Mucosa of rectum (tissue), 2 donors: ENCODE data around the gene QPCT.

Experiments used
- H3K27ac ChIP-seq, 2 donors: one replicate each; pipeline ENCODE4 v1.7.0; 2013; ENCODE audit warnings: inconsistent platforms in 2 of 2, low read depth in 2 of 2, low read length in 2 of 2
- H3K27me3 ChIP-seq, 2 donors: one replicate each; pipeline ENCODE4 v1.7.0; 2013; ENCODE audit warnings: low read length in 2 of 2; ENCODE audit not compliant: control insufficient read depth in 2 of 2, insufficient read depth in 2 of 2
- H3K36me3 ChIP-seq, 2 donors: one replicate each; pipeline ENCODE4 v1.7.0; 2013; ENCODE audit warnings: low read length in 2 of 2; ENCODE audit not compliant: control insufficient read depth in 2 of 2, insufficient read depth in 2 of 2
- H3K4me1 ChIP-seq, 2 donors: one replicate each; pipeline ENCODE4 v1.7.0; 2013; ENCODE audit warnings: low read length in 2 of 2, mild to moderate bottlenecking in 1 of 2; ENCODE audit not compliant: control insufficient read depth in 2 of 2, insufficient read depth in 2 of 2
- H3K4me3 ChIP-seq, 2 donors: one replicate each; pipeline ENCODE4 v1.7.0; 2013; ENCODE audit warnings: low read length in 2 of 2
- H3K9ac ChIP-seq, 2 donors: one replicate each; pipeline ENCODE4 v1.7.0; 2013; ENCODE audit warnings: low read length in 2 of 2, low read depth in 1 of 2, mild to moderate bottlenecking in 1 of 2
- H3K9me3 ChIP-seq, 2 donors: one replicate each; pipeline ENCODE4 v1.7.0; 2013; ENCODE audit warnings: low read length in 2 of 2; ENCODE audit not compliant: control insufficient read depth in 2 of 2
- donor health status: healthy.
- donor health status: Normal muscosa, but diverticular disease.

QPCT gene

GRCh38 chr2:37315364-37315763, 29.1 kb upstream of the QPCT start:
- Histone ChIP-seq H3K27ac (no peak overlapping the region), H3K4me3 (no peak overlapping the region), H3K9ac (no peak overlapping the region), H3K27me3 (no peaks in the 10 kb centered on the region), H3K36me3 (no peaks in the 10 kb centered on the region), H3K9me3 (no peaks in the 10 kb centered on the region), H3K4me1 (peaks cover 0 to 2% of the 10 kb centered on the region in 2 donors)

GRCh38 chr2:37316181-37316580, 28.2 kb upstream of the QPCT start:
- Histone ChIP-seq H3K4me1 (peaks cover 0 to 2% of the 10 kb centered on the region in 2 donors), H3K36me3 (no peaks in the 10 kb centered on the region)

GRCh38 chr2:37317746-37318145, 26.7 kb upstream of the QPCT start:
- Histone ChIP-seq H3K4me3 (no peak overlapping the region), H3K9ac (no peak overlapping the region), H3K27me3 (no peaks in the 10 kb centered on the region), H3K4me1 (peaks cover 2 to 4% of the 10 kb centered on the region in 2 donors), H3K9me3 (no peaks in the 10 kb centered on the region), H3K27ac (no peak overlapping the region), H3K36me3 (no peaks in the 10 kb centered on the region)

More at GRCh38 chr2:37316181-37316580, 28.2 kb upstream of the QPCT start:
- Histone ChIP-seq H3K4me3 (no peak overlapping the region), H3K9ac (no peak overlapping the region), H3K27ac (no peak overlapping the region), H3K9me3 (no peaks in the 10 kb centered on the region), H3K27me3 (no peaks in the 10 kb centered on the region)

- H3K36me3 ChIP-seq = no peaks in the 10 kb centered on the region
- no peaks in the 10 kb centered on the region for H3K27me3 ChIP-seq
- no peaks in the 10 kb centered on the region for H3K9me3 ChIP-seq
- no peak overlapping the region for H3K4me3 ChIP-seq
- peaks cover 2 to 7% of the 10 kb centered on the region in 2 donors for H3K4me1 ChIP-seq
- H3K9ac ChIP-seq = no peak overlapping the region
- peak overlapping the region in 1 of 2 donors; percentile 19 for H3K27ac ChIP-seq
Observed at GRCh38 chr2:37318401-37318800, 26.0 kb upstream of the QPCT start.

GRCh38 chr2:37319754-37320609, 24.4 kb upstream of the QPCT start:
- no peaks in the 10 kb centered on the region for H3K27me3 ChIP-seq
- no peaks in the 10 kb centered on the region for H3K9me3 ChIP-seq
- H3K4me3 ChIP-seq = no peak overlapping the region
- H3K36me3 ChIP-seq = no peaks in the 10 kb centered on the region
- no peak overlapping the region for H3K9ac ChIP-seq
- H3K27ac ChIP-seq = no peak overlapping the region
- peaks cover 2 to 14% of the 10 kb centered on the region in 2 donors for H3K4me1 ChIP-seq

- Histone ChIP-seq H3K36me3 (no peaks in the 10 kb centered on the region), H3K9ac (no peak overlapping the region), H3K27ac (no peak overlapping the region), H3K9me3 (no peaks in the 10 kb centered on the region), H3K4me3 (no peak overlapping the region), H3K27me3 (no peaks in the 10 kb centered on the region), H3K4me1 (peaks cover 2 to 22% of the 10 kb centered on the region in 2 donors)
Observed at GRCh38 chr2:37321029-37321682, 23.3 kb upstream of the QPCT start.

- Histone ChIP-seq H3K36me3 (no peaks in the 10 kb centered on the region), H3K4me3 (no peak overlapping the region), H3K27me3 (no peaks in the 10 kb centered on the region), H3K27ac (no peak overlapping the region), H3K9me3 (no peaks in the 10 kb centered on the region), H3K9ac (no peak overlapping the region), H3K4me1 (peaks cover 2 to 22% of the 10 kb centered on the region in 2 donors)
Observed at GRCh38 chr2:37322368-37322767, 22.1 kb upstream of the QPCT start.

- Histone ChIP-seq H3K4me1 (peaks cover 2 to 22% of the 10 kb centered on the region in 2 donors), H3K36me3 (no peaks in the 10 kb centered on the region), H3K9ac (peak overlapping the region; percentile 83 to 85), H3K27ac (peak overlapping the region; percentile 77 to 84), H3K9me3 (no peaks in the 10 kb centered on the region), H3K4me3 (peak overlapping the region; percentile 90 to 93), H3K27me3 (no peaks in the 10 kb centered on the region)
Observed at GRCh38 chr2:37323176-37323780, 21.2 kb upstream of the QPCT start.

- Histone ChIP-seq H3K9ac (peak overlapping the region; percentile 83 to 85), H3K36me3 (no peaks in the 10 kb centered on the region), H3K27me3 (no peaks in the 10 kb centered on the region), H3K27ac (peak overlapping the region; percentile 77 to 84), H3K9me3 (no peaks in the 10 kb centered on the region), H3K4me3 (peak overlapping the region; percentile 90 to 93), H3K4me1 (peaks cover 2 to 22% of the 10 kb centered on the region in 2 donors)
Observed at GRCh38 chr2:37323781-37324535, 20.5 kb upstream of the QPCT start.
